ENCODE results near the gene LIPK.

LIPK gene

DNA sequence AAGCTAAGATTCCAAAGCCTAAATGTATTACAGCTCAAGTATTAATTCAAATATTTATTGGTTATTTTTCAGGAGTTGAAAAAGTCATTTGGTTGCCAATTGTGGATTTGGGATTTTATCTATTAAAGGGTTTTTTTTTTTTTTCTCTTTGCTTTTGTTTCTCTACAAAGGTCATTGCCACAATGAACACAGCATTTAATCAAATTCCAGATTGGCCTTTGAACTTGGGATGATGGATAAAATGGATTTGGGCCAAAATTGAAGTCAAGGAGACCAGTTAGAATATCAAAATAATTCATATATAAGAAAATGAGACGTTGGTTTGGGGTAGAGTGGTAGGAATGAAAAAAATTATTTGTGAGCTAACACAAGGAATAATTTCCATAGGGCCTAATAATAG lies 63.3 kb downstream of the LIPK start:
- TF ChIP-seq, protein P1, sequence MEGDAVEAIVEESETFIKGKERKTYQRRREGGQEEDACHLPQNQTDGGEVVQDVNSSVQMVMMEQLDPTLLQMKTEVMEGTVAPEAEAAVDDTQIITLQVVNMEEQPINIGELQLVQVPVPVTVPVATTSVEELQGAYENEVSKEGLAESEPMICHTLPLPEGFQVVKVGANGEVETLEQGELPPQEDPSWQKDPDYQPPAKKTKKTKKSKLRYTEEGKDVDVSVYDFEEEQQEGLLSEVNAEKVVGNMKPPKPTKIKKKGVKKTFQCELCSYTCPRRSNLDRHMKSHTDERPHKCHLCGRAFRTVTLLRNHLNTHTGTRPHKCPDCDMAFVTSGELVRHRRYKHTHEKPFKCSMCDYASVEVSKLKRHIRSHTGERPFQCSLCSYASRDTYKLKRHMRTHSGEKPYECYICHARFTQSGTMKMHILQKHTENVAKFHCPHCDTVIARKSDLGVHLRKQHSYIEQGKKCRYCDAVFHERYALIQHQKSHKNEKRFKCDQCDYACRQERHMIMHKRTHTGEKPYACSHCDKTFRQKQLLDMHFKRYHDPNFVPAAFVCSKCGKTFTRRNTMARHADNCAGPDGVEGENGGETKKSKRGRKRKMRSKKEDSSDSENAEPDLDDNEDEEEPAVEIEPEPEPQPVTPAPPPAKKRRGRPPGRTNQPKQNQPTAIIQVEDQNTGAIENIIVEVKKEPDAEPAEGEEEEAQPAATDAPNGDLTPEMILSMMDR (IDR thresholded peaks at IDR 0.05; ENCODE audit: low read length), result no peak
- TF ChIP-seq EZH2 (IDR thresholded peaks at IDR 0.05; ENCODE audit: borderline replicate concordance, low read length), result no peak

DNA sequence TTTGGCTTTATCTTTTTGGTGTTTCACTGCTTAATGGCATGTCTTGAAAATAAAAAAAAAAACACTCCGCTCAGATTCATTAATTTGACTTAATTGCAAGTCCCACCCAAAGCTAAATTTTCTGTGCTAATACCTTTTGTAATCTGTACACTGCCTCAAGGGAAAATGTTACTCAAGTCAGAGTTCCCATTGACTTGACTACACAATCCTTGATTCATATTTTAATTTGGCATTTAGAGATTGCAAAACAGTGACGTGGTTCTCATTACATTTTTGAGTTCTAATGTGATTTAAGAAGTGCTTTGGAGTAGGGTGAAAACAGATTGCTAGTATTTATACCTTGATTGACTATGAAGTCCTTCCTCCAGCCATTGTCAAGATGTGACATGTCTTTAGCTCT lies 75.2 kb downstream of the LIPK start:
- no peaks in the 10 kb centered on the region for H3F3A ChIP-seq (ENCODE audit: insufficient read depth, low read length)
- TF ChIP-seq, protein P1 (IDR thresholded peaks at IDR 0.05; ENCODE audit: low read length), result no peak
- TF ChIP-seq EZH2 (IDR thresholded peaks at IDR 0.05; ENCODE audit: borderline replicate concordance, low read length), result no peak
- no peaks in the 10 kb centered on the region for H3K9me3 ChIP-seq (ENCODE audit: low read length)
- no peak overlapping the region for H3K4me3 ChIP-seq (ENCODE audit: low read depth, low read length, poor library complexity, severe bottlenecking)
- no peak overlapping the region for H3K9ac ChIP-seq (ENCODE audit: low read length)
- no peak overlapping the region for H3K4me2 ChIP-seq (ENCODE audit: low read length)
- H4K20me1 ChIP-seq (ENCODE audit: insufficient read depth, low read length), result no peaks in the 10 kb centered on the region
- no peak overlapping the region for H2AFZ ChIP-seq (ENCODE audit: low read length)
- no peaks in the 10 kb centered on the region for H3K36me3 ChIP-seq (ENCODE audit: insufficient read depth, low read length)
- no peak overlapping the region for H3K27ac ChIP-seq (ENCODE audit: low read depth, low read length, poor library complexity, severe bottlenecking)
- H3K4me1 ChIP-seq (ENCODE audit: insufficient read depth, low read length, severe bottlenecking), result no peaks in the 10 kb centered on the region
- H3K9me2 ChIP-seq (ENCODE audit: low read depth, low read length), result no peaks in the 10 kb centered on the region
- no peaks in the 10 kb centered on the region for H3K27me3 ChIP-seq (ENCODE audit: insufficient read depth, low read length)
- no peaks in the 10 kb centered on the region for H3K79me2 ChIP-seq (ENCODE audit: insufficient read depth, low read length)

More for the DNA sequence above, 63.3 kb downstream of the LIPK start:
- Histone ChIP-seq H3F3A (ENCODE audit: insufficient read depth, low read length) (no peaks in the 10 kb centered on the region), H3K9ac (ENCODE audit: low read length) (no peak overlapping the region), H3K4me2 (ENCODE audit: low read length) (no peak overlapping the region), H3K9me3 (ENCODE audit: low read length) (no peaks in the 10 kb centered on the region), H3K79me2 (ENCODE audit: insufficient read depth, low read length) (no peaks in the 10 kb centered on the region), H4K20me1 (ENCODE audit: insufficient read depth, low read length) (no peaks in the 10 kb centered on the region), H3K36me3 (ENCODE audit: insufficient read depth, low read length) (no peaks in the 10 kb centered on the region), H3K9me2 (ENCODE audit: low read depth, low read length) (no peaks in the 10 kb centered on the region), H3K4me1 (ENCODE audit: insufficient read depth, low read length, severe bottlenecking) (no peaks in the 10 kb centered on the region), H3K27ac (ENCODE audit: low read depth, low read length, poor library complexity, severe bottlenecking) (no peak overlapping the region), H2AFZ (ENCODE audit: low read length) (no peak overlapping the region), H3K4me3 (ENCODE audit: low read depth, low read length, poor library complexity, severe bottlenecking) (no peak overlapping the region), H3K27me3 (ENCODE audit: insufficient read depth, low read length) (no peaks in the 10 kb centered on the region)

DNA sequence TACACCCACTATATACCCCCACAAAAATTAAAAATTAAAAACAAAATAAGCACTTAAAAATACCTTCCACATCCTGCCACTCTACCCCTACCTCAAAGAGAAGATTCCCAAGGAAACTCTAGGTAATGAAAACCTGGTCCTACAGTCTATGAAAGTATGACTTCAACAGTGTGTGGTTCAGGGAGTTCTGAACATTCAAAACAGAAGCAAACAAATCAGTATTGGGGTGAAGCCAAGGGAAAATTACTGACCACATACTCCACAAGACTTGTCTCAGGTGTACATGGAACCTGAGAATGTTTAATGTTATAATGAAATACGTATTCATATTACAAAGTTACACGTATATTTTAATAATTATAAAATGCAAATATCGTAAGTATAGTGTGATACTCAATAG lies 76.2 kb downstream of the LIPK start:
- no peaks in the 10 kb centered on the region for H3K79me2 ChIP-seq (ENCODE audit: insufficient read depth, low read length)
- TF ChIP-seq, protein P1 (IDR thresholded peaks at IDR 0.05; ENCODE audit: low read length), result no peak
- TF ChIP-seq EZH2 (IDR thresholded peaks at IDR 0.05; ENCODE audit: borderline replicate concordance, low read length), result no peak

More for the DNA sequence above, 76.2 kb downstream of the LIPK start:
- H3K27me3 ChIP-seq (ENCODE audit: insufficient read depth, low read length), result no peaks in the 10 kb centered on the region
- H4K20me1 ChIP-seq (ENCODE audit: insufficient read depth, low read length), result no peaks in the 10 kb centered on the region
- H3K9me2 ChIP-seq (ENCODE audit: low read depth, low read length), result no peaks in the 10 kb centered on the region
- H3K9me3 ChIP-seq (ENCODE audit: low read length), result no peaks in the 10 kb centered on the region
- no peak overlapping the region for H3K4me2 ChIP-seq (ENCODE audit: low read length)
- no peak overlapping the region for H3K9ac ChIP-seq (ENCODE audit: low read length)
- H3K4me1 ChIP-seq (ENCODE audit: insufficient read depth, low read length, severe bottlenecking), result no peaks in the 10 kb centered on the region
- H3K36me3 ChIP-seq (ENCODE audit: insufficient read depth, low read length), result no peaks in the 10 kb centered on the region
- H3F3A ChIP-seq (ENCODE audit: insufficient read depth, low read length), result no peaks in the 10 kb centered on the region
- H2AFZ ChIP-seq (ENCODE audit: low read length), result no peak overlapping the region
- H3K4me3 ChIP-seq (ENCODE audit: low read depth, low read length, poor library complexity, severe bottlenecking), result no peak overlapping the region
- no peak overlapping the region for H3K27ac ChIP-seq (ENCODE audit: low read depth, low read length, poor library complexity, severe bottlenecking)
